IMR-90 (cell line): ENCODE measurements around the gene IL31RA. TPM values are rescaled to one million over a fixed set of nuclear protein-coding genes. Genes with fewer than 3 reads are reported as not detected.

ENCODE experiments used
- ATAC-seq: fragments of 200-7000 bp; cut with Tn5 transposase; 2 replicates; pipeline ENCODE4 v1.9.1; 2020; ENCODE audit warnings: low read depth, mild to moderate bottlenecking, moderate library complexity
- BruUV-seq: library from RNA; stranded (reverse); fragments of 400-500 nt; replicated peaks from 2 replicates; lab custom pipeline; 2021; lab: Mats Ljungman, UMichigan
- CTCF ChIA-PET: fragments of 300-600 bp; formaldehyde crosslinking; extraction: SDS; loops from one replicate; lab custom pipeline; 2021; ENCODE audit warnings: antibody characterized with exemption; lab: Yijun Ruan, JAX
- POLR2A ChIA-PET: fragments of 300-600 bp; sonication (Branson Sonifier 250); formaldehyde crosslinking; loops from one replicate; lab custom pipeline; 2022; ENCODE audit warnings: antibody characterized with exemption; ENCODE audit not compliant: unreplicated experiment; lab: Charles Lee
- DNase-seq: peaks from one replicate; pipeline ENCODE4 v3.0.0; 2013
- H2AFZ ChIP-seq: replicated peaks from 2 replicates; pipeline ENCODE3; 2013; ENCODE audit warnings: low read length, mild to moderate bottlenecking; ENCODE audit not compliant: poor library complexity
- H2AK5ac ChIP-seq: 2 replicates; pipeline ENCODE4 v1.6.1; 2013; ENCODE audit warnings: low read depth, low read length, inconsistent platforms
- H2AK9ac ChIP-seq: replicated peaks from 2 replicates; pipeline ENCODE3; 2013; ENCODE audit warnings: mild to moderate bottlenecking, low read depth, low read length, moderate library complexity; ENCODE audit not compliant: poor library complexity
- H2BK120ac ChIP-seq: 2 replicates; pipeline ENCODE4 v1.6.1; 2013; ENCODE audit warnings: low read depth, low read length, inconsistent platforms
- H2BK15ac ChIP-seq: 3 replicates; pipeline ENCODE4 v1.6.1; 2013; ENCODE audit warnings: low read depth, low read length, inconsistent platforms
- H2BK20ac ChIP-seq: 2 replicates; pipeline ENCODE4 v1.6.1; 2013; ENCODE audit warnings: low read depth, mild to moderate bottlenecking, inconsistent platforms, low read length, moderate library complexity
- H2BK5ac ChIP-seq: 2 replicates; pipeline ENCODE4 v1.6.1; 2013; ENCODE audit warnings: mild to moderate bottlenecking, low read depth, low read length, inconsistent platforms; ENCODE audit not compliant: poor library complexity, severe bottlenecking
- H3K14ac ChIP-seq: replicated peaks from 2 replicates; pipeline ENCODE4 v1.6.1; 2013; ENCODE audit warnings: low read depth, low read length, inconsistent platforms
- H3K18ac ChIP-seq: 2 replicates; pipeline ENCODE4 v1.6.1; 2013; ENCODE audit warnings: low read depth, low read length, control low read depth
- H3K23ac ChIP-seq: 2 replicates; pipeline ENCODE4 v1.6.1; 2013; ENCODE audit warnings: low read depth, low read length, inconsistent platforms
- H3K27ac ChIP-seq: 2 replicates; pipeline ENCODE4 v1.5.1; 2013; ENCODE audit warnings: mild to moderate bottlenecking, control low read depth, low read length; ENCODE audit not compliant: insufficient read depth
- H3K27me3 ChIP-seq: 2 replicates; pipeline ENCODE4 v1.6.1; 2013; ENCODE audit warnings: low read length; ENCODE audit not compliant: control insufficient read depth, insufficient read depth
- H3K36me3 ChIP-seq: 2 replicates; pipeline ENCODE4 v1.6.1; 2013; ENCODE audit warnings: low read length, mixed read lengths; ENCODE audit not compliant: control insufficient read depth, insufficient read depth
- H3K4ac ChIP-seq: 2 replicates; pipeline ENCODE4 v1.6.1; 2013; ENCODE audit warnings: low read depth, low read length, inconsistent platforms
- H3K4me1 ChIP-seq: 2 replicates; pipeline ENCODE4 v1.6.1; 2013; ENCODE audit warnings: low read length, mixed read lengths; ENCODE audit not compliant: control insufficient read depth, insufficient read depth
- H3K4me2 ChIP-seq: 2 replicates; pipeline ENCODE4 v1.6.1; 2013; ENCODE audit warnings: low read depth, mild to moderate bottlenecking, control low read depth, low read length, moderate library complexity
- H3K4me3 ChIP-seq: 2 replicates; pipeline ENCODE4 v1.5.1; 2013; ENCODE audit warnings: low read depth, mild to moderate bottlenecking, control low read depth, low read length, moderate library complexity; ENCODE audit not compliant: insufficient read depth
- H3K56ac ChIP-seq: 2 replicates; pipeline ENCODE4 v1.6.1; 2013; ENCODE audit warnings: low read length, inconsistent platforms; ENCODE audit not compliant: insufficient read depth; ENCODE audit errors: extremely low read depth
- H3K79me1 ChIP-seq, 2 experiments: 2 replicates each; pipeline ENCODE4 v1.6.1; 2013; ENCODE audit warnings: low read length in 2 of 2, inconsistent platforms in 1 of 2, low read depth in 1 of 2
- H3K9ac ChIP-seq: 2 replicates; pipeline ENCODE4 v1.6.1; 2013; ENCODE audit warnings: low read depth, low read length, control low read depth
- H3K9me1 ChIP-seq: 2 replicates; pipeline ENCODE4 v1.6.1; 2013; ENCODE audit warnings: low read length, inconsistent platforms; ENCODE audit not compliant: insufficient read depth
- H3K9me3 ChIP-seq: 2 replicates; pipeline ENCODE4 v1.6.1; 2013; ENCODE audit warnings: low read length; ENCODE audit not compliant: control insufficient read depth, insufficient read depth
- H4K20me1 ChIP-seq: 2 replicates; pipeline ENCODE4 v1.6.1; 2013; ENCODE audit warnings: low read length, inconsistent platforms; ENCODE audit not compliant: insufficient read depth
- H4K5ac ChIP-seq: 2 replicates; pipeline ENCODE4 v1.6.1; 2013; ENCODE audit warnings: mild to moderate bottlenecking, low read depth, low read length, control low read depth
- H4K8ac ChIP-seq, 2 experiments: 2 replicates each; pipeline ENCODE4 v1.6.1; 2013; ENCODE audit warnings: low read depth in 2 of 2, low read length in 2 of 2, control low read depth in 1 of 2, inconsistent platforms in 1 of 2
- H4K91ac ChIP-seq: 2 replicates; pipeline ENCODE4 v1.6.1; 2013; ENCODE audit warnings: low read depth, low read length, inconsistent platforms; ENCODE audit not compliant: insufficient read depth
- BHLHE40 ChIP-seq: fragments of 150-350 bp; IDR thresholded peaks from 2 replicates; pipeline ENCODE4 v1.6.1; 2016; ENCODE audit warnings: mild to moderate bottlenecking, low read depth, low read length
- CEBPB ChIP-seq: IDR thresholded peaks from 2 replicates; pipeline ENCODE4 v1.6.1; 2012; ENCODE audit warnings: low read depth, low read length, improper control_type of control experiment
- CHD1 ChIP-seq: IDR thresholded peaks from 2 replicates; pipeline ENCODE4 v1.6.1; 2012; ENCODE audit warnings: low read depth, low read length, improper control_type of control experiment
- FOS ChIP-seq: fragments of 150-350 bp; IDR thresholded peaks from 2 replicates; pipeline ENCODE4 v1.6.1; 2016; ENCODE audit warnings: low read depth, low read length
- MAFK ChIP-seq: IDR thresholded peaks from 2 replicates; pipeline ENCODE4 v1.6.1; 2012; ENCODE audit warnings: low read depth, low read length, improper control_type of control experiment
- MAZ ChIP-seq: IDR thresholded peaks from 2 replicates; pipeline ENCODE4 v1.6.1; 2012; ENCODE audit warnings: low read depth, mild to moderate bottlenecking, low read length, improper control_type of control experiment, moderate library complexity, borderline replicate concordance
- MXI1 ChIP-seq: IDR thresholded peaks from 2 replicates; pipeline ENCODE4 v1.6.1; 2012; ENCODE audit warnings: low read depth, mild to moderate bottlenecking, low read length, moderate library complexity, borderline replicate concordance
- NFE2L2 ChIP-seq: fragments of 150-350 bp; IDR thresholded peaks from 2 replicates; pipeline ENCODE4 v1.6.1; 2016; ENCODE audit warnings: low read depth, mild to moderate bottlenecking, low read length
- POLR2A ChIP-seq: IDR thresholded peaks from 2 replicates; pipeline ENCODE4 v1.6.1; 2012; ENCODE audit warnings: mild to moderate bottlenecking, low read depth, low read length
- RAD21 ChIP-seq: IDR thresholded peaks from 2 replicates; pipeline ENCODE4 v1.6.1; 2012; ENCODE audit warnings: low read length, improper control_type of control experiment
- RCOR1 ChIP-seq: IDR thresholded peaks from 2 replicates; pipeline ENCODE4 v1.6.1; 2012; ENCODE audit warnings: mild to moderate bottlenecking, low read length, improper control_type of control experiment; ENCODE audit not compliant: insufficient replicate concordance
- RFX5 ChIP-seq: IDR thresholded peaks from 2 replicates; pipeline ENCODE4 v1.8.0; 2012; ENCODE audit warnings: low read depth, mild to moderate bottlenecking, low read length, moderate library complexity
- SMC3 ChIP-seq: fragments of 150-350 bp; IDR thresholded peaks from 2 replicates; pipeline ENCODE4 v1.6.1; 2016; ENCODE audit warnings: low read depth, mild to moderate bottlenecking, antibody characterized with exemption, low read length, moderate library complexity
- WGBS, 2 experiments: methylation state at CpG; one replicate each; pipeline versions ENCODE4 v1.1.5 to v1.1.7; 2013; ENCODE audit warnings: missing lambda C conversion rate in 2 of 2; ENCODE audit not compliant: insufficient read length in 1 of 2; ENCODE audit errors: extremely low coverage in 2 of 2; 5-methylcytosine and 5-hydroxymethylcytosine counted together
- dilution Hi-C: fragments of 300-500 bp; cut with HindIII; formaldehyde crosslinking; loops from one replicate; pipeline ENCODE4 v1.14.3; 2018; ENCODE audit warnings: low sequenced_read_pairs; ENCODE audit not compliant: unreplicated experiment
- in situ Hi-C: fragments of 300-500 bp; cut with MboI; formaldehyde crosslinking; loops from 3 replicates; pipeline ENCODE4 v1.14.3; 2019; ENCODE audit warnings: low sequenced_read_pairs, inconsistent platforms, mixed read lengths
- intact Hi-C: fragments of 100-400 bp; cut with micrococcal nuclease; formaldehyde crosslinking; loops from 2 replicates; pipeline ENCODE4 v1.10.0; 2022
- polyA plus RNA-seq, 3 experiments: library from polyadenylated mRNA; depleted of rRNA; stranded (reverse); fragments of >200 nt; gene quantifications; 2 replicates each; pipeline ENCODE4 v1.2.3, GENCODE V29; 2012; ENCODE audit warnings: low replicate concordance in 1 of 3
- total RNA-seq: library from RNA; depleted of rRNA; stranded (reverse); fragments of >200 nt; gene quantifications from 2 replicates; pipeline ENCODE4 v1.2.3, GENCODE V29; 2012
- TF ChIP-seq, protein P1 (sequence below): conservative IDR thresholded peaks from 2 replicates; pipeline ENCODE4 v1.5.1; 2012; ENCODE audit warnings: mild to moderate bottlenecking, low read depth, low read length, improper control_type of control experiment
- TF ChIP-seq, protein P2 (sequence below): fragments of 150-350 bp; IDR thresholded peaks from 2 replicates; pipeline ENCODE4 v1.6.1; 2016; ENCODE audit warnings: low read depth, mild to moderate bottlenecking, low read length, moderate library complexity, borderline replicate concordance
- TF ChIP-seq, protein P3 (sequence below): fragments of 150-350 bp; IDR thresholded peaks from 2 replicates; pipeline ENCODE4 v1.6.1; 2017; ENCODE audit warnings: mild to moderate bottlenecking, antibody characterized with exemption, low read length, low read depth

Gene IL31RA
- total and polyA plus RNA-seq, 2 of the 4 experiments (the other 2 are of a cell fraction): 0.39 to 0.90 TPM

- Histone ChIP-seq H3K36me3 (no peaks in the 10 kb centered on the region), H3K79me1 (no peaks in the 10 kb centered on the region), H2BK15ac (no peak overlapping the region), H3K4ac (no peak overlapping the region), H3K4me3 (no peak overlapping the region), H2BK20ac (no peak overlapping the region), H4K91ac (no peak overlapping the region), H3K14ac (no peak overlapping the region), H2AK9ac (no peak overlapping the region), H3K27me3 (no peaks in the 10 kb centered on the region), H3K23ac (no peak overlapping the region), H2BK120ac (no peak overlapping the region), H4K5ac (no peak overlapping the region), H3K4me1 (peaks cover 6% of the 10 kb centered on the region), H3K9me3 (peaks cover 3% of the 10 kb centered on the region), H2AFZ (no peak overlapping the region), H3K18ac (no peak overlapping the region), H3K4me2 (no peak overlapping the region), H2BK5ac (no peak overlapping the region), H4K20me1 (no peaks in the 10 kb centered on the region), H4K8ac (no peak overlapping the region), H3K27ac (no peak overlapping the region), H3K56ac (no peak overlapping the region), H3K9ac (no peak overlapping the region), H2AK5ac (no peak overlapping the region), H3K9me1 (no peaks in the 10 kb centered on the region; the same call in 1 of the 2 replicates)
- no CpG with 5 or more reads among the region's 5 CpGs for whole genome bisulfite sequencing, 2 experiments
- dilution Hi-C loops: no loop called here
- in situ Hi-C loops: no loop called here
- POLR2A ChIA-PET: no interaction called here
- intact Hi-C loops: no loop called here
- DNase-seq: no peak
- BruUV-seq: no TSS peak
- no peak for ATAC-seq
- CTCF ChIA-PET: interaction anchor here (0.6 kb wide), 1 partner anchor 1546 kb away, joined by 3 read pairs; no protein-coding TSS in a partner anchor
- TF ChIP-seq MAFK (no peak), MXI1 (no peak), RCOR1 (no peak), POLR2A (no peak), BHLHE40 (no peak), NFE2L2 (no peak), MAZ (no peak), SMC3 (no peak), RFX5 (no peak), CHD1 (no peak), RAD21 (no peak), FOS (no peak), CEBPB (no peak)
- TF ChIP-seq, protein P1, sequence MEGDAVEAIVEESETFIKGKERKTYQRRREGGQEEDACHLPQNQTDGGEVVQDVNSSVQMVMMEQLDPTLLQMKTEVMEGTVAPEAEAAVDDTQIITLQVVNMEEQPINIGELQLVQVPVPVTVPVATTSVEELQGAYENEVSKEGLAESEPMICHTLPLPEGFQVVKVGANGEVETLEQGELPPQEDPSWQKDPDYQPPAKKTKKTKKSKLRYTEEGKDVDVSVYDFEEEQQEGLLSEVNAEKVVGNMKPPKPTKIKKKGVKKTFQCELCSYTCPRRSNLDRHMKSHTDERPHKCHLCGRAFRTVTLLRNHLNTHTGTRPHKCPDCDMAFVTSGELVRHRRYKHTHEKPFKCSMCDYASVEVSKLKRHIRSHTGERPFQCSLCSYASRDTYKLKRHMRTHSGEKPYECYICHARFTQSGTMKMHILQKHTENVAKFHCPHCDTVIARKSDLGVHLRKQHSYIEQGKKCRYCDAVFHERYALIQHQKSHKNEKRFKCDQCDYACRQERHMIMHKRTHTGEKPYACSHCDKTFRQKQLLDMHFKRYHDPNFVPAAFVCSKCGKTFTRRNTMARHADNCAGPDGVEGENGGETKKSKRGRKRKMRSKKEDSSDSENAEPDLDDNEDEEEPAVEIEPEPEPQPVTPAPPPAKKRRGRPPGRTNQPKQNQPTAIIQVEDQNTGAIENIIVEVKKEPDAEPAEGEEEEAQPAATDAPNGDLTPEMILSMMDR: no peak
- TF ChIP-seq, protein P2, sequence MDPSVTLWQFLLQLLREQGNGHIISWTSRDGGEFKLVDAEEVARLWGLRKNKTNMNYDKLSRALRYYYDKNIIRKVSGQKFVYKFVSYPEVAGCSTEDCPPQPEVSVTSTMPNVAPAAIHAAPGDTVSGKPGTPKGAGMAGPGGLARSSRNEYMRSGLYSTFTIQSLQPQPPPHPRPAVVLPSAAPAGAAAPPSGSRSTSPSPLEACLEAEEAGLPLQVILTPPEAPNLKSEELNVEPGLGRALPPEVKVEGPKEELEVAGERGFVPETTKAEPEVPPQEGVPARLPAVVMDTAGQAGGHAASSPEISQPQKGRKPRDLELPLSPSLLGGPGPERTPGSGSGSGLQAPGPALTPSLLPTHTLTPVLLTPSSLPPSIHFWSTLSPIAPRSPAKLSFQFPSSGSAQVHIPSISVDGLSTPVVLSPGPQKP: no peak
- TF ChIP-seq, protein P3, sequence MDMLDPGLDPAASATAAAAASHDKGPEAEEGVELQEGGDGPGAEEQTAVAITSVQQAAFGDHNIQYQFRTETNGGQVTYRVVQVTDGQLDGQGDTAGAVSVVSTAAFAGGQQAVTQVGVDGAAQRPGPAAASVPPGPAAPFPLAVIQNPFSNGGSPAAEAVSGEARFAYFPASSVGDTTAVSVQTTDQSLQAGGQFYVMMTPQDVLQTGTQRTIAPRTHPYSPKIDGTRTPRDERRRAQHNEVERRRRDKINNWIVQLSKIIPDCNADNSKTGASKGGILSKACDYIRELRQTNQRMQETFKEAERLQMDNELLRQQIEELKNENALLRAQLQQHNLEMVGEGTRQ: no peak
Observed at GRCh38 chr5:55856516-55857246, 5.5 kb downstream of the IL31RA start.
